Ishikawa (cell line): ENCODE data around the gene GGT1.

Experiments
- CEBPB ChIP-seq: IDR thresholded peaks from 2 replicates; pipeline ENCODE4 v1.6.1; 2012
- CREB1 ChIP-seq: IDR thresholded peaks from 2 replicates; pipeline ENCODE4 v1.6.1; 2012; ENCODE audit warnings: low read depth
- EGR1 ChIP-seq: IDR thresholded peaks from 2 replicates; pipeline ENCODE4 v1.6.1; 2012
- EP300 ChIP-seq: IDR thresholded peaks from 2 replicates; pipeline ENCODE4 v1.6.1; 2012; ENCODE audit warnings: borderline replicate concordance
- FOXM1 ChIP-seq: IDR thresholded peaks from 2 replicates; pipeline ENCODE4 v1.6.1; 2012; ENCODE audit warnings: low read depth, borderline replicate concordance
- NFIC ChIP-seq: IDR thresholded peaks from 2 replicates; pipeline ENCODE4 v1.6.1; 2012
- RAD21 ChIP-seq: IDR thresholded peaks from 2 replicates; pipeline ENCODE4 v1.6.1; 2012; ENCODE audit warnings: low read depth
- TAF1 ChIP-seq: IDR thresholded peaks from 2 replicates; pipeline ENCODE4 v1.6.1; 2012; ENCODE audit warnings: low read depth, mild to moderate bottlenecking
- TCF12 ChIP-seq: IDR thresholded peaks from 2 replicates; pipeline ENCODE4 v1.6.1; 2012; ENCODE audit warnings: low read depth
- TEAD4 ChIP-seq: IDR thresholded peaks from 2 replicates; pipeline ENCODE4 v1.6.1; 2012
- YY1 ChIP-seq: IDR thresholded peaks from 2 replicates; pipeline ENCODE4 v1.6.1; 2012; ENCODE audit warnings: low read depth
- ZBTB7A ChIP-seq: IDR thresholded peaks from 2 replicates; pipeline ENCODE4 v1.6.1; 2012; ENCODE audit warnings: low read depth
- TF ChIP-seq, protein P1 (sequence below): IDR thresholded peaks from 2 replicates; pipeline ENCODE4 v1.6.1; 2012; ENCODE audit warnings: low read depth, mild to moderate bottlenecking
- TF ChIP-seq, protein P2 (sequence below): IDR thresholded peaks from 2 replicates; pipeline ENCODE4 v1.6.1; 2012
- TF ChIP-seq, protein P3 (sequence below): IDR thresholded peaks from 2 replicates; pipeline ENCODE4 v1.6.1; 2012

GGT1 gene

DNA sequence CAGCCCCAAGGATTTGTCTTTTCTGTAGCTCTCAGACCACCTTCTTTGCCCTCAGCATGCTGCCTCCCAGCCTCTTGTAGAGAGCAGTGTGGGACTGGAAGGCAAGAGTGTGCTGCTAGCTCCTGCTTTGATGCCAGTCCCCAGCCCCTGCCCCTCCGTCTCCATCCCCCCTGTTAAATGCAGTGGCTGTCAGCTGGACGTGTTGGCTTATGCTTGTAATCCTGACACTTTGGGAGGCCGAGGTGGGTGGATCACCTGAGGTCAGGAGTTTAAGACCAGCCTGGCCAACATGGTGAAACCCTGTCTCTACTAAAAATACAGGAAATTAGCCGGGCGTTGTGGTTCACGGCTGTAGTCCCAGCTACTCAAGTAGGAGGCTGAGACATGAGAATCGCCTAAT is 31.7 kb upstream of the GGT1 start:
- no peak for TF ChIP-seq YY1

DNA sequence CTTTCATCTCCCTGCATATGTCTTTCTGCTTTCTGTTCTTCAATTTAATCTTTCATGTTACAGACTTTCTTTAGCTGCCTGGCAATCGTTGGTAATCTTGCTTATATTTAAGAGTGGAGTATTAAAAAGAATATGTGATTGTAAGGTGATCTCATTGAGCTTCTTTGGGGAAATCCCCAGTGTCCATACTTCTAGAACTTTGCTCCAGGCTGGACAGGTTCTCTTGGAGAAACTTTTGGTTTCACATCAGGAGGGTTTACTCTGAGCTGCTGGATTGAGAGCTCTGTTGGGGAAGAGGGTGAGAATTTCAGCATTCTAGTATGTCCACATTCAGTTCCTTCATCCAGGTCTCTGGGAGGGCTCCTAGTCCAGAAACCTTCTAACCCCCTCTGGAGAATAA is 26.2 kb upstream of the GGT1 start:
- TF ChIP-seq, protein P1, sequence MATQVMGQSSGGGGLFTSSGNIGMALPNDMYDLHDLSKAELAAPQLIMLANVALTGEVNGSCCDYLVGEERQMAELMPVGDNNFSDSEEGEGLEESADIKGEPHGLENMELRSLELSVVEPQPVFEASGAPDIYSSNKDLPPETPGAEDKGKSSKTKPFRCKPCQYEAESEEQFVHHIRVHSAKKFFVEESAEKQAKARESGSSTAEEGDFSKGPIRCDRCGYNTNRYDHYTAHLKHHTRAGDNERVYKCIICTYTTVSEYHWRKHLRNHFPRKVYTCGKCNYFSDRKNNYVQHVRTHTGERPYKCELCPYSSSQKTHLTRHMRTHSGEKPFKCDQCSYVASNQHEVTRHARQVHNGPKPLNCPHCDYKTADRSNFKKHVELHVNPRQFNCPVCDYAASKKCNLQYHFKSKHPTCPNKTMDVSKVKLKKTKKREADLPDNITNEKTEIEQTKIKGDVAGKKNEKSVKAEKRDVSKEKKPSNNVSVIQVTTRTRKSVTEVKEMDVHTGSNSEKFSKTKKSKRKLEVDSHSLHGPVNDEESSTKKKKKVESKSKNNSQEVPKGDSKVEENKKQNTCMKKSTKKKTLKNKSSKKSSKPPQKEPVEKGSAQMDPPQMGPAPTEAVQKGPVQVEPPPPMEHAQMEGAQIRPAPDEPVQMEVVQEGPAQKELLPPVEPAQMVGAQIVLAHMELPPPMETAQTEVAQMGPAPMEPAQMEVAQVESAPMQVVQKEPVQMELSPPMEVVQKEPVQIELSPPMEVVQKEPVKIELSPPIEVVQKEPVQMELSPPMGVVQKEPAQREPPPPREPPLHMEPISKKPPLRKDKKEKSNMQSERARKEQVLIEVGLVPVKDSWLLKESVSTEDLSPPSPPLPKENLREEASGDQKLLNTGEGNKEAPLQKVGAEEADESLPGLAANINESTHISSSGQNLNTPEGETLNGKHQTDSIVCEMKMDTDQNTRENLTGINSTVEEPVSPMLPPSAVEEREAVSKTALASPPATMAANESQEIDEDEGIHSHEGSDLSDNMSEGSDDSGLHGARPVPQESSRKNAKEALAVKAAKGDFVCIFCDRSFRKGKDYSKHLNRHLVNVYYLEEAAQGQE: no peak
- TF ChIP-seq CEBPB (no peak), RAD21 (no peak), TCF12 (no peak), TAF1 (no peak), TEAD4 (no peak), CREB1 (no peak), NFIC (no peak), EP300 (no peak), EGR1 (no peak), ZBTB7A (no peak)
- TF ChIP-seq, protein P2, sequence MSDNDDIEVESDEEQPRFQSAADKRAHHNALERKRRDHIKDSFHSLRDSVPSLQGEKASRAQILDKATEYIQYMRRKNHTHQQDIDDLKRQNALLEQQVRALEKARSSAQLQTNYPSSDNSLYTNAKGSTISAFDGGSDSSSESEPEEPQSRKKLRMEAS: no peak
- TF ChIP-seq, protein P3, sequence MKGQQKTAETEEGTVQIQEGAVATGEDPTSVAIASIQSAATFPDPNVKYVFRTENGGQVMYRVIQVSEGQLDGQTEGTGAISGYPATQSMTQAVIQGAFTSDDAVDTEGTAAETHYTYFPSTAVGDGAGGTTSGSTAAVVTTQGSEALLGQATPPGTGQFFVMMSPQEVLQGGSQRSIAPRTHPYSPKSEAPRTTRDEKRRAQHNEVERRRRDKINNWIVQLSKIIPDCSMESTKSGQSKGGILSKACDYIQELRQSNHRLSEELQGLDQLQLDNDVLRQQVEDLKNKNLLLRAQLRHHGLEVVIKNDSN: no peak

DNA sequence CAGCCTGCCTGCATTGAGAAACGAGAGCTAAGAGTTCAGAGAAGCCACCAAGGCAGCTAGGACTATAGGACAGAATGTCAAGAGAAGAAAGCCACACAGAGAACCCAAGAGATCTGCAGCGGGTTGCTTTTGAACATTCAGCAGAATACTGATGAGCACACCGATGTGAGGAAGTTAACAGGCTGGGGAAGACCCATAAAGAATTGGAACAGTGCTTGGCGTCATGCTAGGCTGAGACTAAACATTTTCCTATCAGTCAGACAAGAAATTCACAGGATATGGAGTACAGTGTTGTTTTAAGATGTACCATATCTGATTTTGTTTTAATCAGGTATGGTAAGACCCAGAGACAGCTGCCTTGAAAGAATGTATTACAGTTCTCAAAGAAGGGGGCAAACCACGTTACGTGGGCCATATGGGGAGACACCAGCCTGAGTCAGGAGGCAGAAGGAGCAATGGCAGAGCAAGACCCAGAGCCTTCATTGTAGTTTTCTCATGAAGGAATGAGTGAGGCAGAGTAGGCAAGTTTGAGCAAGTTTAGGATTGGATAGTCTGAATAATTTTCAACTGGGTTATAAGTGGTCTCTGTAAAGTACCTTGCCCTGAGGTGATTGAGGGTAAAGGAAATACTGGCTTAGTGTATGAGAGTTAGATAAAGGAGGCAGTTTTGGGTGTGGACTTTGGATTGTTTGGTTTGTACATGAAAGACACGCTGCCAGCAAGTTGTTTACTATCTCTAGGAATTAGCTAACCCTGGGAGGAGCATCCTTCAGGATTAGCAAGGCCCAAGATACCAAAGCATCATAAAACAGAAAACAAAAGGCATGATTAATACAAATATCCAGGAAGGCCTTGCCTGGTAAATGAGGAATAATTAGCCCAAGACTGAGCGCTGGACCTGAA is 24.4 kb upstream of the GGT1 start:
- TF ChIP-seq CREB1: no peak
- TF ChIP-seq TAF1: no peak
- TF ChIP-seq NFIC: no peak

DNA sequence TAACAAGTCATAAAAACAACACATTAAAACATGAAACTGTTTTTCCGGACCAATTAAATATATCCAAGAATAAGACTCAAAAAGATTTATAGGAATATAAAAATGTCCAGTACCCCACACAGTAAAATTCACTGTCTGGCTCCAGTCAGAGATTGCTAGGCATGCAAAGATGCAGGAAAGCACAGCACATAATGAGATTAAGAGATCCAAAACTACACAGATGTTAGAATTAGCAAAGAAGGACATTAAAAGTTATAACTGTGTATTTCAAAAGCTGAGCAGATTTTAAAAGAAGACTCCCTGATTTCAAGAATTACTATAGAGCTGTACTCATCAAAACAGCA is 23.8 kb upstream of the GGT1 start:
- TF ChIP-seq, protein P3: no peak
- TF ChIP-seq CREB1: no peak
- TF ChIP-seq, protein P1: no peak
- no peak for TF ChIP-seq TEAD4
- no peak for TF ChIP-seq YY1
- TF ChIP-seq TCF12: no peak
- TF ChIP-seq TAF1: no peak
- TF ChIP-seq ZBTB7A: no peak
- no peak for TF ChIP-seq EGR1
- TF ChIP-seq, protein P2: no peak
- no peak for TF ChIP-seq FOXM1

DNA sequence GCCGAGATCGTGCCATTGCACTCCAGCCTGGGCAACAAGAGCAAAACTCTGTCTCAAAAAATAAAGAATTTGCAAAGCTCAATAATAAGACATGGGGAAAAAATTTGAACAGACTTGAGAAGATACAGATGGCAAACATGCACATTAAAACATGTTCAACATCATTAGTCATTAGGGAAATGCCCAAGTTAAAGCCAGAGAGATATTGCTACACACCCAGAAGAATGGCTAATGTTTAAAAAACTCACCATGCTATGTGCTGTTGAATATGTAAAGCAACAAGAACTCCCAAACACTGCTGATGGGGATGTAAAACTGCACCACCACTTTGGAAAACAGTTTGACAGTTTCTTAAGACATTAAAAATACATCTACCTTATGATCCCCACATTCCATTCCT is 22.7 kb upstream of the GGT1 start:
- TF ChIP-seq TAF1: no peak

DNA sequence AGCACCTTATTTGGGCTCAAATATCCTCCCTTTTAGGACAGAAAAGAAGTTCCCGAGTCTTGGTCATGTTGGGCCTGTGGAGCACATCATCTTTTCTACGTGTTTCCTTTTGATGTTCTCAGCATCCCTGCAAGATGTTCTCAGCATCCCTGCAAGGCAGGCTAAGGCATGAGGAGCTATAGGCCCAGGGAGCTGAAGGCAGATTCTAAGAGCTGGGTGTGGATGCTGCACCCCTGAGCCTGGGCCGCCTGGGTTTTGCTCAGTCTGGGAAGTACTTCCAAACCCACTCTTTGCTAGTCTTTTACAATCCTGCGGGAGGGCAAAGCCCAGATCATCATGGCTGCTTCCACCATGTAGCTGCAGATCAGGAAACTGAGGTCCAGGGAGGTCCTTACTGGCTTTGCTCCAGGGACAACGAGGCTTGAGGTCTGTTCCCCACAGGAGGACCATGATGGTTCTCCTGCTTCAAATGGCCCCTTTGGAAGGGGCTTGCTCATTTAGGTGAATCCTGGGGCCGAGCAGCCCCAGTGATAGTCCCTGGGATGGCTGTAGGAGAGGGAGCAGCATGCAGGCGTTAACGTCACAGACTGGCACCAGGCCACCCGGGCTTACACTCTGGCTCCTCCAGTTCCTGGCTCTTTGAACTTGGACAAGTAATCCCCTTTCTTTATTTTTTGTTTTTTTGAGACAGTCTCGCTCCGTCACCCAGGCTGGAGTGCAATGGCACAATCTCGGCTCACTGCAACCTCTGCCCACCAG is 20.8 kb upstream of the GGT1 start:
- no peak for TF ChIP-seq NFIC
- TF ChIP-seq, protein P1: no peak
- TF ChIP-seq ZBTB7A: no peak
- no peak for TF ChIP-seq EGR1
- no peak for TF ChIP-seq FOXM1
- TF ChIP-seq, protein P2: no peak
- no peak for TF ChIP-seq CEBPB
- TF ChIP-seq YY1: no peak
- TF ChIP-seq TCF12: no peak
- TF ChIP-seq RAD21: no peak
